LNCAP (cell line): ENCODE measurements around the gene DDC.

Source experiments
- TF ChIP-seq, protein P1 (sequence below): fragments of 450-650 bp; IDR thresholded peaks from 2 replicates; pipeline ENCODE4 v1.5.1; 2017; ENCODE audit warnings: mild to moderate bottlenecking

Gene DDC

GRCh38 chr7:50603287-50603686 is 38.1 kb upstream of the DDC start:
- TF ChIP-seq, protein P1, sequence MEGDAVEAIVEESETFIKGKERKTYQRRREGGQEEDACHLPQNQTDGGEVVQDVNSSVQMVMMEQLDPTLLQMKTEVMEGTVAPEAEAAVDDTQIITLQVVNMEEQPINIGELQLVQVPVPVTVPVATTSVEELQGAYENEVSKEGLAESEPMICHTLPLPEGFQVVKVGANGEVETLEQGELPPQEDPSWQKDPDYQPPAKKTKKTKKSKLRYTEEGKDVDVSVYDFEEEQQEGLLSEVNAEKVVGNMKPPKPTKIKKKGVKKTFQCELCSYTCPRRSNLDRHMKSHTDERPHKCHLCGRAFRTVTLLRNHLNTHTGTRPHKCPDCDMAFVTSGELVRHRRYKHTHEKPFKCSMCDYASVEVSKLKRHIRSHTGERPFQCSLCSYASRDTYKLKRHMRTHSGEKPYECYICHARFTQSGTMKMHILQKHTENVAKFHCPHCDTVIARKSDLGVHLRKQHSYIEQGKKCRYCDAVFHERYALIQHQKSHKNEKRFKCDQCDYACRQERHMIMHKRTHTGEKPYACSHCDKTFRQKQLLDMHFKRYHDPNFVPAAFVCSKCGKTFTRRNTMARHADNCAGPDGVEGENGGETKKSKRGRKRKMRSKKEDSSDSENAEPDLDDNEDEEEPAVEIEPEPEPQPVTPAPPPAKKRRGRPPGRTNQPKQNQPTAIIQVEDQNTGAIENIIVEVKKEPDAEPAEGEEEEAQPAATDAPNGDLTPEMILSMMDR, result no peak

GRCh38 chr7:50599385-50599784 is 34.2 kb upstream of the DDC start:
- TF ChIP-seq, protein P1, result no peak

GRCh38 chr7:50598460-50599343 is 33.5 kb upstream of the DDC start:
- TF ChIP-seq, protein P1, result no peak

GRCh38 chr7:50596484-50596883 is 31.3 kb upstream of the DDC start:
- TF ChIP-seq, protein P1, result no peak

- TF ChIP-seq, protein P1, result peak; percentile 46
These were observed 30.4 kb upstream of the DDC start for GRCh38 chr7:50595491-50596102.

GRCh38 chr7:50594734-50595485 is 29.7 kb upstream of the DDC start:
- TF ChIP-seq, protein P1, result no peak

DNA sequence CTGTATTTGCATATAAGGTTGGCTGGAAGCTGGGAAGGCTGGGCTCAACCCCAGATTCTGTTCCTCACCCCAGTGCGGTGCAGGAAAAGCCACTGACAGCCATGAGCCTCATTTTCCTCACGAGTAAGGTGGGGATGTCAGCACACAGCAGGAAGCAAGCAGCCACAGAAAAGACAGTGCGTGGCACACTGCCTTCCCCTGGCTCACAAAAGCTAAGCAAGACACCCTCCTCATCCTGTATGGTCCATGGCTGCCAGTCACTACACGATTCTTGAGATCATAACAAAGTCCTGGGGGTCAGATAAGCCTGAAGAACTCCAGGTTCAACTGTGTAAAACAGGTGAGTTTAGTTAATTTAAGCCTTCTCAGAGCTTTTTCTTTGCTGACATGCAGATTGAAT is 28.9 kb upstream of the DDC start:
- TF ChIP-seq, protein P1, result no peak
